ENCODE data around the gene ULBP3. TPM values are rescaled to one million over a fixed set of nuclear protein-coding genes. Genes with fewer than 3 reads are reported as not detected.

ULBP3 gene
- polyA plus RNA-seq, 1 of the 3 experiments (the other 2 are of a cell fraction) = 4.6 TPM

DNA sequence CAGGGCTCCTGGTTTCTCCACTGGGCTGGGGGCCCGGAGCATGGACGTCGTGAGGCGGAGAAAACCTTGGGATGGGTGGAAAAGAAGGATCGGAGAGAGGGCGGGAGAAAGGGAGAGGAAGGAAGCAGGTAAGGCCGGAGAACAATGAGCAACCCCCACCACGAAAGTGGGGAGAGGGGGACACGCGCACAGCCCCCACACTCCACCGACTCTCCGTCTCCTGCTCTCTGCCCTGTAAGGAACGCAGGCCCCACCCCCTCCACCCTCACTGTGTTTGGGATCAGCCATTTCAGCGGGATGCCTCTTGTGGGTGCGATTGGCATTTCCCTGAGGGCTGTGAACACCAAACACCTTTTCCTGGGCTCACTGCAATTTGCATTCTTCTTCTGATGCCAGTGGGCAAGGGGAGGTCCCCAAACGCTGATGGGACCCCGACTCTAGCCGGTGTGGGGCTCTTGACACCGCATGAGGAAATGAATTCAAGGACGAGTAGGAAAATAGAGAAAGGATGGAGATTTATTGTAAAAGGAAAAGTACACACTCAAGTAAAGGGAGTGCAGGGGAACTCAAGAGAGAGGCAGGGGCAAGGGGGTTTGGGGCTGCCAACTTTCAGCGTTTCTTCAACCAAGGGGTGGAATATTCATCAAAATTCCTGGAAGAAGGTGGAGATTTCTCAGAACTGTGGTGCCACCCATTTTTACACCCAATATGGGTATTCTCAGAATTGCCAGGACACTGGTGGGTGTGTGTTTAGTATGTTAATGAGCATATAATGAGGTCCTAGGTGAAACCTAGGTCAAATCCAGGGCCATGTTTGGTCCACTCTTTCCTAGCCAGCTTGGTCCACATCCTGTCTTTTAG is 30.5 kb downstream of the ULBP3 start:
- no peak for DNase-seq
- H3K27ac ChIP-seq (ENCODE audit: low read depth in 2 of 2, low read length in 1 of 2) = no peak overlapping the region
- H3K36me3 ChIP-seq (replicated peaks in 1 of 2; ENCODE audit: control insufficient read depth in 1 of 2, insufficient read depth in 2 of 2, low read length in 1 of 2) = no peaks in the 10 kb centered on the region
- H3K79me2 ChIP-seq (ENCODE audit: insufficient read depth) = no peaks in the 10 kb centered on the region
- H3K27me3 ChIP-seq (ENCODE audit: insufficient read depth) = peaks cover 49% of the 10 kb centered on the region
- H3F3A ChIP-seq (replicated peaks; ENCODE audit: insufficient read depth) = no peaks in the 10 kb centered on the region
- no peak for TF ChIP-seq GABPA (IDR thresholded peaks at IDR 0.05; ENCODE audit: low read depth)
- no peak for TF ChIP-seq TEAD4 (IDR thresholded peaks at IDR 0.05; ENCODE audit: borderline replicate concordance, insufficient read depth)
- TF ChIP-seq, protein P1, sequence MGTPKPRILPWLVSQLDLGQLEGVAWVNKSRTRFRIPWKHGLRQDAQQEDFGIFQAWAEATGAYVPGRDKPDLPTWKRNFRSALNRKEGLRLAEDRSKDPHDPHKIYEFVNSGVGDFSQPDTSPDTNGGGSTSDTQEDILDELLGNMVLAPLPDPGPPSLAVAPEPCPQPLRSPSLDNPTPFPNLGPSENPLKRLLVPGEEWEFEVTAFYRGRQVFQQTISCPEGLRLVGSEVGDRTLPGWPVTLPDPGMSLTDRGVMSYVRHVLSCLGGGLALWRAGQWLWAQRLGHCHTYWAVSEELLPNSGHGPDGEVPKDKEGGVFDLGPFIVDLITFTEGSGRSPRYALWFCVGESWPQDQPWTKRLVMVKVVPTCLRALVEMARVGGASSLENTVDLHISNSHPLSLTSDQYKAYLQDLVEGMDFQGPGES (IDR thresholded peaks at IDR 0.05; ENCODE audit: low read depth, low read length) = no peak
- TF ChIP-seq SMC3 (IDR thresholded peaks at IDR 0.05; ENCODE audit: low read depth, low read length) = no peak
- TF ChIP-seq RCOR1 (IDR thresholded peaks at IDR 0.05; ENCODE audit: low read length) = no peak
- TF ChIP-seq, protein P2, sequence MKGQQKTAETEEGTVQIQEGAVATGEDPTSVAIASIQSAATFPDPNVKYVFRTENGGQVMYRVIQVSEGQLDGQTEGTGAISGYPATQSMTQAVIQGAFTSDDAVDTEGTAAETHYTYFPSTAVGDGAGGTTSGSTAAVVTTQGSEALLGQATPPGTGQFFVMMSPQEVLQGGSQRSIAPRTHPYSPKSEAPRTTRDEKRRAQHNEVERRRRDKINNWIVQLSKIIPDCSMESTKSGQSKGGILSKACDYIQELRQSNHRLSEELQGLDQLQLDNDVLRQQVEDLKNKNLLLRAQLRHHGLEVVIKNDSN (IDR thresholded peaks at IDR 0.05; ENCODE audit: borderline replicate concordance, low read depth) = no peak
- TF ChIP-seq, protein P3, sequence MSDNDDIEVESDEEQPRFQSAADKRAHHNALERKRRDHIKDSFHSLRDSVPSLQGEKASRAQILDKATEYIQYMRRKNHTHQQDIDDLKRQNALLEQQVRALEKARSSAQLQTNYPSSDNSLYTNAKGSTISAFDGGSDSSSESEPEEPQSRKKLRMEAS (IDR thresholded peaks at IDR 0.05; ENCODE audit: low read depth) = no peak
- TF ChIP-seq, protein P4, sequence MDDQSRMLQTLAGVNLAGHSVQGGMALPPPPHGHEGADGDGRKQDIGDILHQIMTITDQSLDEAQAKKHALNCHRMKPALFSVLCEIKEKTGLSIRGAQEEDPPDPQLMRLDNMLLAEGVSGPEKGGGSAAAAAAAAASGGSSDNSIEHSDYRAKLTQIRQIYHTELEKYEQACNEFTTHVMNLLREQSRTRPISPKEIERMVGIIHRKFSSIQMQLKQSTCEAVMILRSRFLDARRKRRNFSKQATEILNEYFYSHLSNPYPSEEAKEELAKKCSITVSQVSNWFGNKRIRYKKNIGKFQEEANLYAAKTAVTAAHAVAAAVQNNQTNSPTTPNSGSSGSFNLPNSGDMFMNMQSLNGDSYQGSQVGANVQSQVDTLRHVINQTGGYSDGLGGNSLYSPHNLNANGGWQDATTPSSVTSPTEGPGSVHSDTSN (IDR thresholded peaks at IDR 0.05) = no peak
- no peaks in the 10 kb centered on the region for H3K9me3 ChIP-seq
- no peaks in the 10 kb centered on the region for H4K20me1 ChIP-seq (ENCODE audit: insufficient read depth)
- H3K9ac ChIP-seq = no peak overlapping the region
- no peak overlapping the region for H3K4me2 ChIP-seq
- ChIA-PET POLR2A (no interaction called here), CTCF (no interaction called here)
- no peak overlapping the region for H3K4me3 ChIP-seq (ENCODE audit: low read depth in 2 of 2, low read length in 1 of 2)
- H2AFZ ChIP-seq (ENCODE audit: low read depth) = no peak overlapping the region
- H3K9me2 ChIP-seq = no peaks in the 10 kb centered on the region
- WGBS (ENCODE audit: low lambda C conversion rate) = 11% methylated on average over 21 of the region's 21 CpGs
- H3K4me1 ChIP-seq (ENCODE audit: control insufficient read depth in 1 of 2, insufficient read depth in 2 of 2, low read depth in 1 of 2, low read length in 1 of 2) = no peaks in the 10 kb centered on the region

DNA sequence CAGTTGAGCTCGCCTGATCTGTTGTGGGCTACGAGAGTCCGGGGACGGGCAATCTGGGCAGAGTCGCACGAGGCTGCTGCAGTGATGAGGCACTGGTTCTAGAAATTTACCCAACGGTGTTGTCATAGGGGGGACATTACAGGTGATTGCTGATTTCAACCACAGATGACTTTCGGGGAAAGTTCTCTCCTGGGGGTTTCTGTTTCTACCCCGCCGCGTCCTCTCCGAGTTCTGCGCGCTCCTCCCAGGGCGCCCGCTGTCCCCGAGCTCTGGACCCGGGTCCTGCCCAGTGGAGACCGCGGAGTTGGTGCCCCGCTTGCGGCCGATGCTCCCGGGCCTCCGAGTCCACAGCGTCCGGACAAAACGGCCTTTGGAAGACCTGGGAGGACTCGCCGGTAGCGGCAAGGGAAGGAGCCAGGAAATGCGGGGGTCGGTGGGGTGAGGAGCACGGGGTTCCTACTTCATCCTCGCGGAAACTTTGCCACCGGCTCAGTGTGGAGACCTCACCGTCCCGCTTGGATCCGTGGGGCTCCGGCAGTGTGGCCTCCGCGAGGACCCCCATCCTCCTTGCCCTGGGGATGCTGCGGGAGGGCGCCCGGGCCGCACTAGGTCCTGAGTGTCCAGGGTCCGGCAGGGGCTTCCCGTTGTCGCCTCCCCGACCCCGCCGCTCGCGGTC is 31.3 kb downstream of the ULBP3 start:
- peaks cover 56% of the 10 kb centered on the region for H3K27me3 ChIP-seq (ENCODE audit: insufficient read depth)
- H3K27ac ChIP-seq (ENCODE audit: low read depth in 2 of 2, low read length in 1 of 2) = no peak overlapping the region
- H3K9me2 ChIP-seq = no peaks in the 10 kb centered on the region
- no peaks in the 10 kb centered on the region for H3F3A ChIP-seq (replicated peaks; ENCODE audit: insufficient read depth)
- no peaks in the 10 kb centered on the region for H4K20me1 ChIP-seq (ENCODE audit: insufficient read depth)
- H3K36me3 ChIP-seq (replicated peaks in 1 of 2; ENCODE audit: control insufficient read depth in 1 of 2, insufficient read depth in 2 of 2, low read length in 1 of 2) = no peaks in the 10 kb centered on the region
- no peak overlapping the region for H3K4me3 ChIP-seq (ENCODE audit: low read depth in 2 of 2, low read length in 1 of 2)
- no peak for DNase-seq
- ChIA-PET CTCF (no interaction called here), POLR2A (no interaction called here)
- no peak overlapping the region for H2AFZ ChIP-seq (ENCODE audit: low read depth)
- H3K4me1 ChIP-seq (ENCODE audit: control insufficient read depth in 1 of 2, insufficient read depth in 2 of 2, low read depth in 1 of 2, low read length in 1 of 2) = no peaks in the 10 kb centered on the region
- no peak overlapping the region for H3K9ac ChIP-seq
- peak overlapping the region; percentile 41; the same call in 1 of the 2 replicates for H3K4me2 ChIP-seq
- no peaks in the 10 kb centered on the region for H3K79me2 ChIP-seq (ENCODE audit: insufficient read depth)
- WGBS (ENCODE audit: low lambda C conversion rate) = 11% methylated on average over 41 of the region's 55 CpGs
- H3K9me3 ChIP-seq = no peaks in the 10 kb centered on the region
- no peak for TF ChIP-seq RFX5 (IDR thresholded peaks at IDR 0.05; ENCODE audit: low read length)
- no peak for TF ChIP-seq SMC3 (IDR thresholded peaks at IDR 0.05; ENCODE audit: low read depth, low read length)
- no peak for TF ChIP-seq CHD2 (IDR thresholded peaks at IDR 0.05; ENCODE audit: low read length, partially characterized antibody)
- TF ChIP-seq, protein P5, sequence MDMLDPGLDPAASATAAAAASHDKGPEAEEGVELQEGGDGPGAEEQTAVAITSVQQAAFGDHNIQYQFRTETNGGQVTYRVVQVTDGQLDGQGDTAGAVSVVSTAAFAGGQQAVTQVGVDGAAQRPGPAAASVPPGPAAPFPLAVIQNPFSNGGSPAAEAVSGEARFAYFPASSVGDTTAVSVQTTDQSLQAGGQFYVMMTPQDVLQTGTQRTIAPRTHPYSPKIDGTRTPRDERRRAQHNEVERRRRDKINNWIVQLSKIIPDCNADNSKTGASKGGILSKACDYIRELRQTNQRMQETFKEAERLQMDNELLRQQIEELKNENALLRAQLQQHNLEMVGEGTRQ (IDR thresholded peaks at IDR 0.05; ENCODE audit: borderline replicate concordance, low read depth, low read length) = no peak
- TF ChIP-seq, protein P1 (IDR thresholded peaks at IDR 0.05; ENCODE audit: low read depth, low read length) = no peak
- TF ChIP-seq TAF1 (IDR thresholded peaks at IDR 0.05; ENCODE audit: borderline replicate concordance, low read depth, low read length) = no peak
- no peak for TF ChIP-seq RAD21 (IDR thresholded peaks at IDR 0.05; ENCODE audit: low read length)
- TF ChIP-seq JUND (IDR thresholded peaks at IDR 0.05) = no peak
- TF ChIP-seq, protein P6, sequence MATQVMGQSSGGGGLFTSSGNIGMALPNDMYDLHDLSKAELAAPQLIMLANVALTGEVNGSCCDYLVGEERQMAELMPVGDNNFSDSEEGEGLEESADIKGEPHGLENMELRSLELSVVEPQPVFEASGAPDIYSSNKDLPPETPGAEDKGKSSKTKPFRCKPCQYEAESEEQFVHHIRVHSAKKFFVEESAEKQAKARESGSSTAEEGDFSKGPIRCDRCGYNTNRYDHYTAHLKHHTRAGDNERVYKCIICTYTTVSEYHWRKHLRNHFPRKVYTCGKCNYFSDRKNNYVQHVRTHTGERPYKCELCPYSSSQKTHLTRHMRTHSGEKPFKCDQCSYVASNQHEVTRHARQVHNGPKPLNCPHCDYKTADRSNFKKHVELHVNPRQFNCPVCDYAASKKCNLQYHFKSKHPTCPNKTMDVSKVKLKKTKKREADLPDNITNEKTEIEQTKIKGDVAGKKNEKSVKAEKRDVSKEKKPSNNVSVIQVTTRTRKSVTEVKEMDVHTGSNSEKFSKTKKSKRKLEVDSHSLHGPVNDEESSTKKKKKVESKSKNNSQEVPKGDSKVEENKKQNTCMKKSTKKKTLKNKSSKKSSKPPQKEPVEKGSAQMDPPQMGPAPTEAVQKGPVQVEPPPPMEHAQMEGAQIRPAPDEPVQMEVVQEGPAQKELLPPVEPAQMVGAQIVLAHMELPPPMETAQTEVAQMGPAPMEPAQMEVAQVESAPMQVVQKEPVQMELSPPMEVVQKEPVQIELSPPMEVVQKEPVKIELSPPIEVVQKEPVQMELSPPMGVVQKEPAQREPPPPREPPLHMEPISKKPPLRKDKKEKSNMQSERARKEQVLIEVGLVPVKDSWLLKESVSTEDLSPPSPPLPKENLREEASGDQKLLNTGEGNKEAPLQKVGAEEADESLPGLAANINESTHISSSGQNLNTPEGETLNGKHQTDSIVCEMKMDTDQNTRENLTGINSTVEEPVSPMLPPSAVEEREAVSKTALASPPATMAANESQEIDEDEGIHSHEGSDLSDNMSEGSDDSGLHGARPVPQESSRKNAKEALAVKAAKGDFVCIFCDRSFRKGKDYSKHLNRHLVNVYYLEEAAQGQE (IDR thresholded peaks at IDR 0.05; ENCODE audit: low read depth, low read length) = no peak
